ENCODE data around the gene C15orf39.

Gene C15orf39

GRCh38 chr15:75206006-75206405, 4.3 kb downstream of the C15orf39 start:
- no peak overlapping the region for H2AFZ ChIP-seq (ENCODE audit: low read length, unreplicated experiment)
- peaks cover 86% of the 10 kb centered on the region for H3K79me2 ChIP-seq (ENCODE audit: control insufficient read depth, insufficient read depth, low read length, unreplicated experiment)
- H3K27ac ChIP-seq (ENCODE audit: low read depth, low read length): no peak overlapping the region
- peaks cover 18% of the 10 kb centered on the region for H3K4me1 ChIP-seq (ENCODE audit: control insufficient read depth, insufficient read depth, low read length, unreplicated experiment)
- no peak overlapping the region for H3K4me3 ChIP-seq (ENCODE audit: low read depth, low read length)
- H3K27me3 ChIP-seq (ENCODE audit: insufficient read depth, low read length): no peaks in the 10 kb centered on the region
- peaks cover 2% of the 10 kb centered on the region; the same call in 1 of the 2 replicates for H3K36me3 ChIP-seq (ENCODE audit: insufficient read depth, low read length)

DNA sequence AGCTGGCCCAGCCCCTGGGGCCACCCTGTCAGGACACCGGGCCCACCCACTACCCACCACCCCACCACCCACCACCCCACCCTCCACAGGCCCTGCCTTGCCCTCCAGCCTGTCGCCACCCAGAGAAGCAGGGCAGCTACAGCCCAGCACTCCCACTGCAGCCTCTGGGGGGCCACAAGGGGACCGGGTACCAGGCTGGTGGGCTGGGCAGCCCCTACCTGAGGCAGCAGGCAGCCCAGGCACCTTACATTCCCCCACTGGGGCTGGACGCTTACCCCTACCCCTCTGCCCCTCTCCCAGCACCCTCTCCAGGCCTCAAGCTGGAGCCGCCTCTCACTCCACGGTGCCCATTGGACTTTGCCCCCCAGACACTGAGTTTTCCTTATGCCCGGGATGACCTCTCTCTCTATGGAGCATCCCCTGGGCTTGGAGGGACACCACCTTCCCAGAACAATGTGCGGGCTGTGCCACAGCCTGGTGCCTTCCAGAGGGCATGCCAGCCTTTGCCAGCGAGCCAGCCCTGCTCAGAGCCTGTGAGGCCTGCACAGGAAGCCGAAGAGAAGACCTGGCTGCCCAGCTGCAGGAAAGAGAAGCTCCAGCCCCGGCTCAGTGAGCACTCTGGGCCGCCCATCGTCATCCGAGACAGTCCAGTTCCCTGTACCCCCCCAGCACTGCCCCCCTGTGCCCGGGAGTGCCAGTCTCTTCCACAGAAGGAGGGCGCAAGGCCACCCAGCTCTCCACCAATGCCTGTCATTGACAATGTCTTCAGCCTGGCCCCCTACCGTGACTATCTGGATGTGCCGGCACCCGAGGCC, 5.3 kb downstream of the C15orf39 start:
- H3K4me3 ChIP-seq (ENCODE audit: low read depth, low read length): no peak overlapping the region

GRCh38 chr15:75207618-75208500, 6.2 kb downstream of the C15orf39 start:
- no peak overlapping the region for H2AFZ ChIP-seq (ENCODE audit: low read length, unreplicated experiment)
- peaks cover 24% of the 10 kb centered on the region for H3K4me1 ChIP-seq (ENCODE audit: control insufficient read depth, insufficient read depth, low read length, unreplicated experiment)
- peaks cover 9% of the 10 kb centered on the region; the same call in 1 of the 2 replicates for H3K36me3 ChIP-seq (ENCODE audit: insufficient read depth, low read length)
- H3K4me3 ChIP-seq (ENCODE audit: low read depth, low read length): no peak overlapping the region
- no peak overlapping the region for H3K27ac ChIP-seq (ENCODE audit: low read depth, low read length)
- H3K27me3 ChIP-seq (ENCODE audit: insufficient read depth, low read length): no peaks in the 10 kb centered on the region
- H3K79me2 ChIP-seq (ENCODE audit: control insufficient read depth, insufficient read depth, low read length, unreplicated experiment): peaks cover 80% of the 10 kb centered on the region

More for the DNA sequence above, 5.3 kb downstream of the C15orf39 start:
- Histone ChIP-seq H3K27me3 (ENCODE audit: insufficient read depth, low read length) (no peaks in the 10 kb centered on the region), H2AFZ (ENCODE audit: low read length, unreplicated experiment) (no peak overlapping the region), H3K27ac (ENCODE audit: low read depth, low read length) (no peak overlapping the region), H3K36me3 (ENCODE audit: insufficient read depth, low read length) (peaks cover 7% of the 10 kb centered on the region; the same call in 1 of the 2 replicates), H3K4me1 (ENCODE audit: control insufficient read depth, insufficient read depth, low read length, unreplicated experiment) (peaks cover 24% of the 10 kb centered on the region), H3K79me2 (ENCODE audit: control insufficient read depth, insufficient read depth, low read length, unreplicated experiment) (peaks cover 88% of the 10 kb centered on the region)

DNA sequence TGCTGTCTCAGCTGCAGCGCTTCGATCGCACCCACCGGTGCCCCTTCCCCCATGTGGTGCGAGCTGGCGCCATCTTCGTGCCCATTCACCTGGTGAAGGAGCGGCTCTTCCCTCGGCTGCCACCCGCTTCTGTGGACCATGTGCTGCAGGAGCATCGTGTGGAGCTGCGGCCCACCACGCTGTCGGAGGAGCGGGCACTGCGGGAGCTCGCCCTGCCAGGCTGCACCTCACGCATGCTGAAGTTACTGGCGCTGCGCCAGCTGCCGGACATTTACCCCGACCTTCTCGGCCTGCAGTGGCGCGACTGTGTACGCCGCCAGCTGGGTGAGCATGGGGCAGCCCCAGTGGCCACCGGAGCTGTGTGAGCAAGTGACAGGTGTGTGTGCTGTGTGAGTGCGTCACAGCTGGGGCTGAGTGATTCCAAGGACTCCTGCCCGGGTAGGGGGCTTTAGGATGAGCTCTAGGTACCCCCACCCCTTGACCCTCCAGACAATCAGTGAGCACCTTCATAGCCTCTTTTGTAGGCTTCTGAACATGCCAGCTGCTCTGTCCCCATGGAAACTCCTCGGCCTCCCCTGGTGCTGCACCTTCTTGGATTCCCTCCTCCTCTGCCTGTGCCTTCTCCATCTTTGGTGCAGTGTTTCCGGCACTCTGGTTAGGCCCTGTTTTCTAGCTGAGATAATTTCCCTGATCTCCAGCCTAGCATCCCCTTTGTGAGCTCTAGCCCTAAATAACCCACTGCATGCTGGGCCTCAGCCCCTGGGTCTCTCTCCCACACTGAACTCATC, 7.0 kb downstream of the C15orf39 start:
- H3K4me3 ChIP-seq (ENCODE audit: low read depth, low read length): no peak overlapping the region
- no peaks in the 10 kb centered on the region for H3K27me3 ChIP-seq (ENCODE audit: insufficient read depth, low read length)
- H3K27ac ChIP-seq (ENCODE audit: low read depth, low read length): no peak overlapping the region
- H3K4me1 ChIP-seq (ENCODE audit: control insufficient read depth, insufficient read depth, low read length, unreplicated experiment): peaks cover 19% of the 10 kb centered on the region
- H2AFZ ChIP-seq (ENCODE audit: low read length, unreplicated experiment): no peak overlapping the region
- H3K79me2 ChIP-seq (ENCODE audit: control insufficient read depth, insufficient read depth, low read length, unreplicated experiment): peaks cover 71% of the 10 kb centered on the region
- peaks cover 9% of the 10 kb centered on the region; the same call in 1 of the 2 replicates for H3K36me3 ChIP-seq (ENCODE audit: insufficient read depth, low read length)

DNA sequence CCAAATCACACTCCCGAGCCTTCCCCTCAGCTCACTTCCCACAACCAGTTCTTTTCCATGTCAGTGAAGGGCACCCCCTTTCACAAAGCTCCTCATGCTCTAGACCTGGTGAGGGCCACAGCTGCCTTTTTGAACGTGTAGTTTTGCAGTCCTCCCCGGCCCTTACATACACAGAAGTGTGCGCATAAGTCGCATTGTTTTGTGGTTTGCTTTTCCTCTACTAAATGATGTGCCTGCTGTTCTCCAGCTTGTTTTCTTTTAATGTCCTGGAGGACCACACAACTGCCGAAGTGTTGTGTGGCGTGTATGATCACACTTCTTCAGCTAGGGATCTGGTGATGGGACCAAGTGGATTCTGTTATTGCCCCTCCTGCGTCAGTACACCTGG, 7.6 kb downstream of the C15orf39 start:
- Histone ChIP-seq H3K27ac (ENCODE audit: low read depth, low read length) (no peak overlapping the region), H3K79me2 (ENCODE audit: control insufficient read depth, insufficient read depth, low read length, unreplicated experiment) (peaks cover 66% of the 10 kb centered on the region), H3K4me1 (ENCODE audit: control insufficient read depth, insufficient read depth, low read length, unreplicated experiment) (peaks cover 13% of the 10 kb centered on the region), H3K36me3 (ENCODE audit: insufficient read depth, low read length) (peaks cover 9% of the 10 kb centered on the region; the same call in 1 of the 2 replicates), H3K4me3 (ENCODE audit: low read depth, low read length) (no peak overlapping the region), H2AFZ (ENCODE audit: low read length, unreplicated experiment) (no peak overlapping the region), H3K27me3 (ENCODE audit: insufficient read depth, low read length) (no peaks in the 10 kb centered on the region)

DNA sequence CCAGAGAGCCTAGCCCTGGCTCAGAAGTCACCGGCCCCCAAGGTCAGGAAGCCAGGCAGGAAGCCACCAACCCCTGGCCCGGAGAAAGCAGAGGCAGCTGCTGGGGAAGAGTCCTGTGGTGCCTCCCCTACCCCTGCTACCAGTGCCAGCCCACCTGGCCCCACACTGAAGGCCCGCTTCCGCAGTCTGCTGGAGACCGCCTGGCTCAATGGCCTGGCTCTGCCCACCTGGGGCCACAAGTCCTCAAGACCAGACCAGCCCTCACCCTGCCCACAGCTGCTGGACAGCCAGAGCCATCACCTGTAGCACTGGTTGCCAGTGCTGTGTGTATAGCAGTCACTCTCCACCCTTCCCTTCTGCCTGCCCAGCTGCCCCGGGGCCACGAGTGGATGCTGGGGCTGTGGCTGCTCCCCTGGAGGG, 9.1 kb downstream of the C15orf39 start:
- Histone ChIP-seq H3K79me2 (ENCODE audit: control insufficient read depth, insufficient read depth, low read length, unreplicated experiment) (peaks cover 51% of the 10 kb centered on the region), H3K4me1 (ENCODE audit: control insufficient read depth, insufficient read depth, low read length, unreplicated experiment) (peaks cover 7% of the 10 kb centered on the region), H3K36me3 (ENCODE audit: insufficient read depth, low read length) (peaks cover 9% of the 10 kb centered on the region; the same call in 1 of the 2 replicates), H3K27ac (ENCODE audit: low read depth, low read length) (no peak overlapping the region), H3K4me3 (ENCODE audit: low read depth, low read length) (no peak overlapping the region), H2AFZ (ENCODE audit: low read length, unreplicated experiment) (no peak overlapping the region), H3K27me3 (ENCODE audit: insufficient read depth, low read length) (no peaks in the 10 kb centered on the region)

DNA sequence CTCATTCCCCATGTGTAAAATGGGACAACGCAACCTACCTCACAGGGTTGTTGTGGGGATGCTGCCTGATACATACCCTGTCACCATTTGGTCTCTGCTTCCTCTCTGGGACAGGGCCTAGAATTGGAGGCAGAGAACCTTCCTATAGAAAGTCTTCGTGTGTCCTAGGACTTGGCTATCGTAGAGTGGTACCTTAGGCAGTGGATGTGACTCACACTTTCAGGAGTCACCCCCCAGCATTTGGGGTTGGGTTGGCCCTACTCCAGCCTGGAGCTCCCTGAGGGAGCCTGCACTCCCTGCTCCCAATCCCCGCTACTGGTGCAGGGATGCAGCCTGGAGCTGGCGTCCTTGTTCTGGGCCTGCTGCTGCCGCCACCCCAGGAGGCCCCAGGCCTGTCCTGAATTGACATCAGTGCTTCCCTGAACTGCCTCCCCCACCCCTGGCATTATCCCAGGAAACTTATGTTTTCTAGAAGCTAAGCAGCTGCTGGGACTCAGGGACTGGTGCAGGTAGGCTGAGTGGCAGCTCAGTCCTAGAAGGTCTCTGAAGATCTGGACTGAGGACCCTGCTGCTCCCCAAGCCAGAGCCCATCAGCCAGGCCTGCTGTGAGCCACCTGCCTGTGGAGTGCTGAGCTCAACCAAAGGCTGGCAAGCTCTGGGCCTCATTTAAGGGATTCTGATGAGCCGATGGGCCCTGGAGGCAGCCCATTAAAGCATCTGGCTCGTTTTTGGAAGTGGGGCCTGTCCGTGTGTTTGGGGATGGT, 9.9 kb downstream of the C15orf39 start:
- Histone ChIP-seq H2AFZ (ENCODE audit: low read length, unreplicated experiment) (no peak overlapping the region), H3K27me3 (ENCODE audit: insufficient read depth, low read length) (no peaks in the 10 kb centered on the region), H3K79me2 (ENCODE audit: control insufficient read depth, insufficient read depth, low read length, unreplicated experiment) (peaks cover 43% of the 10 kb centered on the region), H3K4me3 (ENCODE audit: low read depth, low read length) (no peak overlapping the region), H3K27ac (ENCODE audit: low read depth, low read length) (no peak overlapping the region), H3K4me1 (ENCODE audit: control insufficient read depth, insufficient read depth, low read length, unreplicated experiment) (peaks cover 7% of the 10 kb centered on the region), H3K36me3 (ENCODE audit: insufficient read depth, low read length) (peaks cover 9% of the 10 kb centered on the region; the same call in 1 of the 2 replicates)

- H2AFZ ChIP-seq (ENCODE audit: low read length, unreplicated experiment): no peak overlapping the region
- H3K79me2 ChIP-seq (ENCODE audit: control insufficient read depth, insufficient read depth, low read length, unreplicated experiment): peaks cover 37% of the 10 kb centered on the region
- H3K27ac ChIP-seq (ENCODE audit: low read depth, low read length): no peak overlapping the region
- peaks cover 7% of the 10 kb centered on the region for H3K4me1 ChIP-seq (ENCODE audit: control insufficient read depth, insufficient read depth, low read length, unreplicated experiment)
- H3K27me3 ChIP-seq (ENCODE audit: insufficient read depth, low read length): no peaks in the 10 kb centered on the region
- H3K4me3 ChIP-seq (ENCODE audit: low read depth, low read length): no peak overlapping the region
- peaks cover 9% of the 10 kb centered on the region; the same call in 1 of the 2 replicates for H3K36me3 ChIP-seq (ENCODE audit: insufficient read depth, low read length)
Observed at GRCh38 chr15:75212200-75212858, 10.6 kb downstream of the C15orf39 start.

GRCh38 chr15:75213212-75213767, 11.6 kb downstream of the C15orf39 start:
- Histone ChIP-seq H3K36me3 (ENCODE audit: insufficient read depth, low read length) (peaks cover 9% of the 10 kb centered on the region; the same call in 1 of the 2 replicates), H3K27ac (ENCODE audit: low read depth, low read length) (no peak overlapping the region)

More at GRCh38 chr15:75213212-75213767, 11.6 kb downstream of the C15orf39 start:
- Histone ChIP-seq H2AFZ (ENCODE audit: low read length, unreplicated experiment) (no peak overlapping the region), H3K27me3 (ENCODE audit: insufficient read depth, low read length) (no peaks in the 10 kb centered on the region), H3K4me3 (ENCODE audit: low read depth, low read length) (no peak overlapping the region), H3K4me1 (ENCODE audit: control insufficient read depth, insufficient read depth, low read length, unreplicated experiment) (peaks cover 7% of the 10 kb centered on the region), H3K79me2 (ENCODE audit: control insufficient read depth, insufficient read depth, low read length, unreplicated experiment) (peaks cover 28% of the 10 kb centered on the region)

All from ACC112 (cell line).